K562 (cell line): ENCODE results near the gene GLTP.

ENCODE experiments used
- BHLHE40 ChIP-seq: IDR thresholded peaks from 2 replicates; pipeline ENCODE4 v1.6.1; 2011; ENCODE audit warnings: low read length, improper control_type of control experiment
- EHMT2 ChIP-seq: fragments of 450-650 bp; IDR thresholded peaks from 2 replicates; pipeline ENCODE4 v1.6.1; 2018; ENCODE audit warnings: antibody characterized with exemption
- FOSL1 ChIP-seq: fragments of 200-800 bp; sonication (Bioruptor generic); conservative IDR thresholded peaks from 2 replicates; pipeline ENCODE4 v1.6.1; 2016; ENCODE audit warnings: missing genetic modification characterization, missing compliant biosample characterization
- KDM4B ChIP-seq, 2 experiments: fragments of 450-650 bp in 1 of 2; sonication (generic) in 1 of 2; IDR thresholded peaks; 2 replicates each; pipeline ENCODE4 v1.6.1; 2016 to 2017; ENCODE audit warnings: borderline replicate concordance in 2 of 2, antibody characterized with exemption in 1 of 2, low read depth in 1 of 2, mild to moderate bottlenecking in 1 of 2
- NR1H2 ChIP-seq: sonication (generic); formaldehyde crosslinking; IDR thresholded peaks from 2 replicates; pipeline ENCODE4 v1.4.0; 2020; ENCODE audit warnings: mild to moderate bottlenecking, missing genetic modification reagents
- RCOR1 ChIP-seq, 2 experiments: IDR thresholded peaks; 2 replicates each; pipeline ENCODE4 v1.6.1; 2012; ENCODE audit warnings: low read depth in 2 of 2, low read length in 2 of 2, borderline replicate concordance in 1 of 2, improper control_type of control experiment in 1 of 2
- TEAD2 ChIP-seq: fragments of 450-650 bp; IDR thresholded peaks from 2 replicates; pipeline ENCODE4 v1.6.1; 2016; ENCODE audit warnings: missing genetic modification characterization, control low read depth, missing compliant biosample characterization
- ZNF263 ChIP-seq: sonication (generic); formaldehyde crosslinking; IDR thresholded peaks from 2 replicates; pipeline ENCODE4 v1.8.0; 2022; ENCODE audit warnings: mild to moderate bottlenecking, missing genetic modification reagents, borderline replicate concordance
- TF ChIP-seq, protein P1 (sequence below): sonication (generic); formaldehyde crosslinking; IDR thresholded peaks from 2 replicates; pipeline ENCODE4 v1.9.0; 2022; ENCODE audit warnings: mild to moderate bottlenecking, missing genetic modification reagents
- TF ChIP-seq, protein P2 (sequence below), 3 experiments: IDR thresholded peaks in 2 of 3; conservative IDR thresholded peaks in 1 of 3; 2 replicates each; pipeline ENCODE4 v1.5.1; 2011 to 2012; ENCODE audit warnings: low read length in 3 of 3, mild to moderate bottlenecking in 3 of 3, control low read depth in 2 of 3, improper control_type of control experiment in 1 of 3, inconsistent platforms in 1 of 3, low read depth in 1 of 3, mixed read lengths in 1 of 3, moderate library complexity in 1 of 3; ENCODE audit not compliant: insufficient read depth in 2 of 3
- TF ChIP-seq, protein P3 (sequence below): sonication (generic); formaldehyde crosslinking; IDR thresholded peaks from 2 replicates; pipeline ENCODE4 v1.4.0; 2020; ENCODE audit warnings: mild to moderate bottlenecking, missing genetic modification reagents

DNA sequence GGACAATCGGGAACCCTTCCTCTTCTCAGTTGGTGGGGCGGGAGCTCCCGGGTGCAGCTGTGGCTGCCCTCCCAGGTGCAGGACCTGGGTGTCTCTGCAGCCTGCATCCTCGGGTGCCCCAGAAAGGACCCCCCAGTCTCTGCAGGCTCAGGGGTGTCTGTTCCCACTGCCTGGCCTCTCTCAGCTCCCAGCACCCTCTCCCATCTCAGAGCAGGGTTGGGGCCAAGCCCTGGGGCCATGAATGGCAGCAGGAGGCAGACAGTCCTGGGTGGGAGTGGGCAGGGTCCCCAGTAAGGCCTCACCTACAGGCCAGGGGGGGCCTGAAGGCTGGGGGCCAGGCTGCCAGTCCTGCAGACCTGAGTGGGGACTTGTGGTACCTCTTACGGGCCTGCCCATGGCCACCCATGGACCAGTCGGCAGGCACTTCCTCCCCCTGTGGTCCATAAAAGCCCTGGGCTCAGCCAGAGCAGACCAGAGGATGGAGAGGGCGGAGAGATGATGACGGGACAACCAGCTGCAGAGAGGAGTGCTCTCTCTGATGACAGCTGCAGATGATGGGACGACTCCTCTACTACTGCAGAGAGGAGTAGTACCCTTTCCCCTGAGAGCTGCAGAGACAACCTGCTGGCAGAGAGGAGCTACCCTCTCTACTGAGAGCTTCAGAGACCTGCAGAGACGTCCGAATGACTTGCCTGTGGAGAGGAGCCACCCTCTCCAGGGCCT is 46.3 kb upstream of the GLTP start:
- TF ChIP-seq, protein P1, sequence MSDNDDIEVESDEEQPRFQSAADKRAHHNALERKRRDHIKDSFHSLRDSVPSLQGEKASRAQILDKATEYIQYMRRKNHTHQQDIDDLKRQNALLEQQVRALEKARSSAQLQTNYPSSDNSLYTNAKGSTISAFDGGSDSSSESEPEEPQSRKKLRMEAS = no peak
- no peak for TF ChIP-seq EHMT2
- TF ChIP-seq, protein P2, sequence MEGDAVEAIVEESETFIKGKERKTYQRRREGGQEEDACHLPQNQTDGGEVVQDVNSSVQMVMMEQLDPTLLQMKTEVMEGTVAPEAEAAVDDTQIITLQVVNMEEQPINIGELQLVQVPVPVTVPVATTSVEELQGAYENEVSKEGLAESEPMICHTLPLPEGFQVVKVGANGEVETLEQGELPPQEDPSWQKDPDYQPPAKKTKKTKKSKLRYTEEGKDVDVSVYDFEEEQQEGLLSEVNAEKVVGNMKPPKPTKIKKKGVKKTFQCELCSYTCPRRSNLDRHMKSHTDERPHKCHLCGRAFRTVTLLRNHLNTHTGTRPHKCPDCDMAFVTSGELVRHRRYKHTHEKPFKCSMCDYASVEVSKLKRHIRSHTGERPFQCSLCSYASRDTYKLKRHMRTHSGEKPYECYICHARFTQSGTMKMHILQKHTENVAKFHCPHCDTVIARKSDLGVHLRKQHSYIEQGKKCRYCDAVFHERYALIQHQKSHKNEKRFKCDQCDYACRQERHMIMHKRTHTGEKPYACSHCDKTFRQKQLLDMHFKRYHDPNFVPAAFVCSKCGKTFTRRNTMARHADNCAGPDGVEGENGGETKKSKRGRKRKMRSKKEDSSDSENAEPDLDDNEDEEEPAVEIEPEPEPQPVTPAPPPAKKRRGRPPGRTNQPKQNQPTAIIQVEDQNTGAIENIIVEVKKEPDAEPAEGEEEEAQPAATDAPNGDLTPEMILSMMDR (IDR thresholded peaks at IDR 0.05 in 2 of 3, conservative IDR thresholded peaks at IDR 0.05 in 1 of 3; ENCODE audit: insufficient read depth in 2 of 3, low read depth in 1 of 3, low read length in 3 of 3) = no peak
- no peak for TF ChIP-seq RCOR1 (IDR thresholded peaks at IDR 0.05; ENCODE audit: borderline replicate concordance in 1 of 2, low read depth in 2 of 2, low read length in 2 of 2)
- no peak for TF ChIP-seq NR1H2 (CRISPR knock-in tag)
- no peak for TF ChIP-seq TEAD2
- TF ChIP-seq KDM4B (IDR thresholded peaks at IDR 0.05; ENCODE audit: borderline replicate concordance in 2 of 2, low read depth in 1 of 2) = no peak
- TF ChIP-seq, protein P3, sequence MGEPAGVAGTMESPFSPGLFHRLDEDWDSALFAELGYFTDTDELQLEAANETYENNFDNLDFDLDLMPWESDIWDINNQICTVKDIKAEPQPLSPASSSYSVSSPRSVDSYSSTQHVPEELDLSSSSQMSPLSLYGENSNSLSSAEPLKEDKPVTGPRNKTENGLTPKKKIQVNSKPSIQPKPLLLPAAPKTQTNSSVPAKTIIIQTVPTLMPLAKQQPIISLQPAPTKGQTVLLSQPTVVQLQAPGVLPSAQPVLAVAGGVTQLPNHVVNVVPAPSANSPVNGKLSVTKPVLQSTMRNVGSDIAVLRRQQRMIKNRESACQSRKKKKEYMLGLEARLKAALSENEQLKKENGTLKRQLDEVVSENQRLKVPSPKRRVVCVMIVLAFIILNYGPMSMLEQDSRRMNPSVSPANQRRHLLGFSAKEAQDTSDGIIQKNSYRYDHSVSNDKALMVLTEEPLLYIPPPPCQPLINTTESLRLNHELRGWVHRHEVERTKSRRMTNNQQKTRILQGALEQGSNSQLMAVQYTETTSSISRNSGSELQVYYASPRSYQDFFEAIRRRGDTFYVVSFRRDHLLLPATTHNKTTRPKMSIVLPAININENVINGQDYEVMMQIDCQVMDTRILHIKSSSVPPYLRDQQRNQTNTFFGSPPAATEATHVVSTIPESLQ (CRISPR knock-in tag) = no peak
- no peak for TF ChIP-seq ZNF263 (CRISPR knock-in tag)
- no peak for TF ChIP-seq FOSL1 (tag)
- TF ChIP-seq BHLHE40 = no peak
